NT2/D1 (cell line): Measurements from ENCODE around the gene C3AR1.

Experiments used
- YY1 ChIP-seq: IDR thresholded peaks from 2 replicates; pipeline ENCODE4 v1.6.1; 2011; ENCODE audit not compliant: insufficient read length, insufficient read depth
- ZNF274 ChIP-seq: IDR thresholded peaks from 2 replicates; pipeline ENCODE4 v1.6.1; 2011; ENCODE audit warnings: mild to moderate bottlenecking, low read depth, low read length

- no peak for TF ChIP-seq ZNF274
- TF ChIP-seq YY1, result no peak
These were observed 27.1 kb upstream of the C3AR1 start for GRCh38 chr12:8093291-8093690.
